HL-60 (cell line): ENCODE data around the gene HOXB5.

Experiments
- DNase-seq, 2 experiments: peaks; one replicate each; pipeline ENCODE4 v3.0.0-alpha.2; 2010 to 2020; ENCODE audit warnings: low read depth in 1 of 2, low spot score in 1 of 2
- H3K27ac ChIP-seq: fragments of 250-450 bp; sonication (Bioruptor Pico); replicated peaks from 2 replicates; pipeline ENCODE4 v1.5.1; 2020; ENCODE audit warnings: mild to moderate bottlenecking, moderate library complexity
- H3K27me3 ChIP-seq: fragments of 250-450 bp; sonication (Bioruptor Pico); 2 replicates; pipeline ENCODE4 v1.5.1; 2021; ENCODE audit warnings: mild to moderate bottlenecking, moderate library complexity; ENCODE audit not compliant: insufficient read depth, poor library complexity, severe bottlenecking
- H3K4me3 ChIP-seq: replicated peaks from 2 replicates; pipeline ENCODE4 v1.5.1; 2011; ENCODE audit warnings: mild to moderate bottlenecking, control low read depth, low read length; ENCODE audit not compliant: insufficient read depth
- GABPA ChIP-seq: IDR thresholded peaks from 2 replicates; pipeline ENCODE4 v1.6.1; 2012; ENCODE audit warnings: low read depth
- POLR2AphosphoS5 ChIP-seq: IDR thresholded peaks from 2 replicates; pipeline ENCODE4 v1.6.1; 2012; ENCODE audit warnings: low read depth
- REST ChIP-seq: IDR thresholded peaks from 2 replicates; pipeline ENCODE4 v1.6.1; 2012; ENCODE audit warnings: low read depth; ENCODE audit not compliant: insufficient replicate concordance
- SPI1 ChIP-seq: IDR thresholded peaks from 2 replicates; pipeline ENCODE4 v1.6.1; 2012; ENCODE audit warnings: low read depth, mild to moderate bottlenecking, borderline replicate concordance
- TF ChIP-seq, protein P1 (sequence below): IDR thresholded peaks from one replicate; pipeline ENCODE4 v1.5.1; 2011; ENCODE audit warnings: low read length, control low read depth, inconsistent platforms; ENCODE audit not compliant: insufficient read depth

The HOXB5 gene

DNA sequence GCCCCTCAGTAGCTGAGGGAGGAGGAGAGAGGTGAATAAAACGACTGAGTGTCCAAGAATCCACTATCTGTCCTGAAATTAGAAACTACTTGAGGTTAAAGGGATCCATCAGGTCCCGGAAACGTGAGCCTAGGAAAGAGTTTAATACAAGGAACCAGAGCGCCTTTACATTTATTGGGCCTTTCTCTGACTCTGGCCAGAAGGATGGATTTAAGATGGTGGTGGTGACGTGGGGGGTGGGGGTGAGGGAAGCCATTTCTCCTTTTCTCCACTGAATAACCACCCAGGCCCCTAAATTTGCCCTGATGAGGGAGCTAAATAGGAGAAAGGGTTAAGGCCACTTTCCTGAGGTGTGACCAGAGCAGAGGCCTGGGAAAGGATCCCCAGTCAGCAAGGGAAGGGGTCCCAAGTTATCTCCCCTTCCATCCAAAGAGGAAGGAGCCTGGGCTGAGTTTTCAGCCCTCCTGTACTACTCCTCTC, 33.6 kb upstream of the HOXB5 start:
- no peak for DNase-seq
- H3K4me3 ChIP-seq, result no peak overlapping the region
- H3K27me3 ChIP-seq, result peaks cover 81% of the 10 kb centered on the region
- H3K27ac ChIP-seq, result no peak overlapping the region
- TF ChIP-seq, protein P1, sequence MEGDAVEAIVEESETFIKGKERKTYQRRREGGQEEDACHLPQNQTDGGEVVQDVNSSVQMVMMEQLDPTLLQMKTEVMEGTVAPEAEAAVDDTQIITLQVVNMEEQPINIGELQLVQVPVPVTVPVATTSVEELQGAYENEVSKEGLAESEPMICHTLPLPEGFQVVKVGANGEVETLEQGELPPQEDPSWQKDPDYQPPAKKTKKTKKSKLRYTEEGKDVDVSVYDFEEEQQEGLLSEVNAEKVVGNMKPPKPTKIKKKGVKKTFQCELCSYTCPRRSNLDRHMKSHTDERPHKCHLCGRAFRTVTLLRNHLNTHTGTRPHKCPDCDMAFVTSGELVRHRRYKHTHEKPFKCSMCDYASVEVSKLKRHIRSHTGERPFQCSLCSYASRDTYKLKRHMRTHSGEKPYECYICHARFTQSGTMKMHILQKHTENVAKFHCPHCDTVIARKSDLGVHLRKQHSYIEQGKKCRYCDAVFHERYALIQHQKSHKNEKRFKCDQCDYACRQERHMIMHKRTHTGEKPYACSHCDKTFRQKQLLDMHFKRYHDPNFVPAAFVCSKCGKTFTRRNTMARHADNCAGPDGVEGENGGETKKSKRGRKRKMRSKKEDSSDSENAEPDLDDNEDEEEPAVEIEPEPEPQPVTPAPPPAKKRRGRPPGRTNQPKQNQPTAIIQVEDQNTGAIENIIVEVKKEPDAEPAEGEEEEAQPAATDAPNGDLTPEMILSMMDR, result no peak
- no peak for TF ChIP-seq REST
- TF ChIP-seq SPI1, result no peak
- no peak for TF ChIP-seq POLR2AphosphoS5
- no peak for TF ChIP-seq GABPA

DNA sequence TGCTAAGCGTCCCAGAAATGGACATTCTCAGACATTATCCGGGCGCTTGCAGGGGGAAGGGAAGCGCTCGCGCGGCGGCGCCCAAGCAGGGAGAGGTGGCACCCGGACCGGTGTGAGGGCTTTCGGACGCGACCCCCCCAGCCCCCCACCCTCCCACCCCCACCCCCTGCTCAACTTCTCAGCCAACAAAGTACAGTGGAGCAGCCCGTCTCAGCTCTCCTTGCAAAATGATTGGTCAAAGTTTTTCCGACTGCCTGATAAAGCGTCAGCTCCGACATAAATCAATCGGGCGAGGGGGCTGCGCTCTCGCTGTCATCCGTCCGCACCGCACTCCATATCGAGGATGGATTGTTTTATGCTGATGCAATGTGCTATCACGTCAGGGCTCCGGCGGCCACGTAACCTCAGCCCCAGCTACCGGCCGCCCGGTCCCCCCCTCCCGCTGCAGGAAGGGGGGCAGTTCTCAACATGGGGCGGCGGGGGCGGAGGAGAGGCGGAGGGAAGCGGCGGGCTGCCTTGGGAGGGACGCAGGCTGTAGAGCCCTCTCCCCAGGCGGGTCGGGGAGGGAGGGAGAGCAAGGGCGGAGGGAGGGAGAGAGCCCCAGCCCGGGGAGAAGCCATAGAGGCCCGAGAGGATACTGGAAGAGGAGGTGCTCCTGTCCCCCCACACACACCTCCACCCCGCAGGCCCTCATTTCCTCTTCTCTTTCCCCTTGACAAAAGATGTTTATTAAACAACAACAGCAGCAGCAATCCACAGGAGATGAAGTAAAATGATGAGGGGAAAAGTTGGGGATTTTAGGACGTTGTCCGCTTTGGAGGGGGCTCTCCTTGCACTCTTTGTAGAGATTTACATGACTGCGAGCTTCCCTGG, 32.9 kb upstream of the HOXB5 start, which contains the start of gene HOXB9:
TSS of gene HOXB9 (minus strand) at position 114 of the 873 bp plus-strand sequence. CDS start at position 25, 89 bp downstream.
- Histone ChIP-seq H3K27ac (no peak within 1 kb of the TSS), H3K27me3 (peaks cover 76% of the 10 kb centered on the region), H3K4me3 (no peak within 1 kb of the TSS)
- TF ChIP-seq SPI1, result no peak
- TF ChIP-seq REST, result no peak
- no peak for TF ChIP-seq POLR2AphosphoS5
- TF ChIP-seq, protein P1, result no peak
- DNase-seq, result no peak

DNA sequence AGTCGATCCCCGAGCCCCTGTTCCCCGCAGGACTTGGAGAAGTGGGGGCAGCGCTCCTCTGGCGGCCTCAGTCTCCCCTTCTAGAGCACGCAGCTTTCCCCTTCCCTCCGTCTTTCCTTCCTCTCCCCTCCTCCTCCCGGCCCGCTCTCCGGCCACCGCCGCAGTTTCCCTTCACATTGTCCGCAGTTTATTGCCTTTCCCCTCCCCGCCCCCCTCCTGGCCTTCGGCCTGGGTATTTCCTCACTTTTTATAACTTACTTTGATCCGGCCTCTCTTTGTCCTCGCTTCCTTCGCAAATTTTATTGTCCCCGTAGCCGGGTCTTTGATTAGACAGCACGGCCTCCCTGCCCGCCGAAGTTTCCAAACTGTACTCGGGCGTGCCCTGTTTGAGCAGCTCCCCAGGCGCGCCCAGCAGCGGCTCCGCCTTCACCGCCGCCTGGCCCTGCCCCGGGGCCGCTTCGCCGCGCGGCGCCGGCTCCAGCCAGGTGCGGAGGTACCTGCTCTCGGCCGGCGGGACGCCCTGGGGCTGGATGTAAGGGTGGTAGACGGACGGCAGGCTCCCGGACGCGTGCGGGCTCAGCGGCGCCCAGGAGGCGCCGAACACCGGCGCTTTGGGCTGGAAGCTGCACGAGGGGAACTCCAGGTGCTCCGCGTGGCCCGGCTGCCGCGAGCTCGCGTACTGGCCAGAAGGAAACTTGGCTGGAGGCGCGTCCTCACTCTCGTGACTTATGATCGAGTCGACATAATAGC, 32.1 kb upstream of the HOXB5 start:
- H3K4me3 ChIP-seq, result no peak overlapping the region
- DNase-seq, result peak in 1 of 2 experiments; percentile 6
- no peak overlapping the region for H3K27ac ChIP-seq
- TF ChIP-seq POLR2AphosphoS5 (no peak), SPI1 (no peak), REST (no peak), GABPA (no peak)
- TF ChIP-seq, protein P1, result no peak
- H3K27me3 ChIP-seq, result peaks cover 80% of the 10 kb centered on the region
